K562 (cell line): ENCODE measurements around the gene JADE3. TPM values are rescaled to one million over a fixed set of nuclear protein-coding genes. Genes with fewer than 3 reads are reported as not detected.

ENCODE experiments used
- ATAC-seq: fragments of 200-7000 bp; cut with Tn5 transposase; 3 replicates; pipeline ENCODE4 v1.9.1; 2020; ENCODE audit warnings: moderate library complexity
- BruUV-seq: library from RNA; stranded (reverse); fragments of 400-500 nt; replicated peaks from 2 replicates; lab custom pipeline; 2021; lab: Mats Ljungman, UMichigan
- CTCF ChIA-PET: fragments of 300-600 bp; formaldehyde crosslinking; extraction: SDS; loops from one replicate; lab custom pipeline; 2021; ENCODE audit warnings: low intra/inter-chr PET ratio; lab: Yijun Ruan, JAX
- POLR2A ChIA-PET: fragments of 300-600, 350-650 bp; sonication (Branson Sonifier 250); formaldehyde crosslinking; extraction: SDS; loops from one replicate; lab custom pipeline; 2021; ENCODE audit warnings: antibody characterized with exemption, inconsistent platforms; lab: Yijun Ruan, JAX
- DNase-seq, 4 experiments: peaks; one replicate each; pipeline versions ENCODE4 v3.0.0 to v3.0.0-alpha.2; 2011 to 2018; ENCODE audit warnings: low spot score in 3 of 4, mixed read lengths in 3 of 4; ENCODE audit errors: extremely low read depth in 1 of 4
- FAIRE-seq: peaks from 2 replicates; lab custom pipeline; 2011; peaks lifted over from hg19 to GRCh38; lab: Jason Lieb, UNC
- H2AFZ ChIP-seq: 2 replicates; pipeline ENCODE4 v1.6.0; 2011; ENCODE audit warnings: low read depth, low read length, control low read depth, inconsistent platforms
- H3K27ac ChIP-seq: fragments of 200-600 bp; 3 replicates; pipeline ENCODE4 v1.8.0; 2011; ENCODE audit warnings: low read depth, mild to moderate bottlenecking, control low read depth, inconsistent platforms, low read length, moderate library complexity, mixed read lengths; ENCODE audit errors: extremely low read depth
- H3K27me3 ChIP-seq, 2 experiments: fragments of 300-600 bp in 1 of 2; 2 replicates in 1 of 2; 3 replicates in 1 of 2; pipeline versions ENCODE4 v1.6.0 to v1.8.0; 2011; ENCODE audit warnings: inconsistent platforms in 2 of 2, low read length in 2 of 2, mild to moderate bottlenecking in 1 of 2, mixed read lengths in 1 of 2, moderate library complexity in 1 of 2; ENCODE audit not compliant: control insufficient read depth in 2 of 2, insufficient read depth in 2 of 2
- H3K36me3 ChIP-seq: fragments of 300-600 bp; 3 replicates; pipeline ENCODE4 v1.8.0; 2011; ENCODE audit warnings: mild to moderate bottlenecking, low read length, inconsistent platforms; ENCODE audit not compliant: control insufficient read depth, insufficient read depth
- H3K4me1 ChIP-seq, 2 experiments: fragments of 200-600 bp in 1 of 2; replicated peaks in 1 of 2; 2 replicates in 1 of 2; 3 replicates in 1 of 2; pipeline versions ENCODE4 v1.5.1 to v1.8.0; 2011; ENCODE audit warnings: inconsistent platforms in 2 of 2, low read length in 2 of 2, mild to moderate bottlenecking in 1 of 2, mixed read lengths in 1 of 2, moderate library complexity in 1 of 2; ENCODE audit not compliant: control insufficient read depth in 2 of 2, insufficient read depth in 2 of 2
- H3K4me2 ChIP-seq: 2 replicates; pipeline ENCODE4 v1.6.1; 2011; ENCODE audit warnings: low read length, control low read depth, inconsistent platforms, mixed read lengths; ENCODE audit not compliant: insufficient read depth
- H3K4me3 ChIP-seq: fragments of 200-600 bp; sonication (generic), shearing (Covaris generic); 2 replicates; pipeline ENCODE4 v1.5.1; 2016; ENCODE audit warnings: control low read depth, inconsistent platforms
- H3K79me2 ChIP-seq: fragments of 200-600 bp; 3 replicates; pipeline ENCODE4 v1.8.0; 2011; ENCODE audit warnings: low read length, inconsistent platforms; ENCODE audit not compliant: control insufficient read depth, insufficient read depth
- H3K9ac ChIP-seq, 2 experiments: 2 replicates each; pipeline versions ENCODE4 v1.6.0 to v1.6.1; 2011; ENCODE audit warnings: low read depth in 2 of 2, low read length in 2 of 2, control low read depth in 1 of 2, inconsistent platforms in 1 of 2, mild to moderate bottlenecking in 1 of 2, mixed read lengths in 1 of 2; ENCODE audit not compliant: insufficient read depth in 1 of 2
- H3K9me1 ChIP-seq: one replicate; pipeline ENCODE4 v1.6.0; 2011; ENCODE audit warnings: inconsistent platforms, mild to moderate bottlenecking, low read length, moderate library complexity; ENCODE audit not compliant: control insufficient read depth, insufficient read depth
- H3K9me3 ChIP-seq: replicated peaks from 2 replicates; pipeline ENCODE4 v1.5.1; 2011; ENCODE audit warnings: low read depth, low read length, inconsistent platforms; ENCODE audit not compliant: control insufficient read depth, insufficient read depth
- H4K20me1 ChIP-seq: replicated peaks from 2 replicates; pipeline ENCODE4 v1.6.1; 2011; ENCODE audit warnings: low read length, inconsistent platforms, mixed read lengths; ENCODE audit not compliant: control insufficient read depth, insufficient read depth
- E2F4 ChIP-seq: sonication (generic); formaldehyde crosslinking; IDR thresholded peaks from 2 replicates; pipeline ENCODE4 v1.8.0; 2022; ENCODE audit warnings: mild to moderate bottlenecking, low read depth, missing genetic modification reagents
- LCOR ChIP-seq: sonication (generic); formaldehyde crosslinking; IDR thresholded peaks from 2 replicates; pipeline ENCODE4 v1.8.0; 2022; ENCODE audit warnings: mild to moderate bottlenecking, missing genetic modification reagents
- MGA ChIP-seq: fragments of 450-650 bp; IDR thresholded peaks from 2 replicates; pipeline ENCODE4 v1.6.1; 2016; ENCODE audit warnings: mild to moderate bottlenecking, moderate library complexity
- NCOA4 ChIP-seq: fragments of 450-650 bp; IDR thresholded peaks from 2 replicates; pipeline ENCODE4 v1.6.1; 2018; ENCODE audit warnings: mild to moderate bottlenecking; ENCODE audit not compliant: partially characterized antibody
- POLR2G ChIP-seq: fragments of 200-400 bp; formaldehyde crosslinking; IDR thresholded peaks from 2 replicates; pipeline ENCODE4 v1.6.1; 2017; ENCODE audit warnings: low read depth, mild to moderate bottlenecking, antibody characterized with exemption, low read length, moderate library complexity
- ZBTB5 ChIP-seq: fragments of 450-650 bp; IDR thresholded peaks from 2 replicates; pipeline ENCODE4 v1.6.1; 2017; ENCODE audit warnings: antibody characterized with exemption
- ZC3H8 ChIP-seq: fragments of 450-650 bp; IDR thresholded peaks from 2 replicates; pipeline ENCODE4 v1.6.1; 2017
- ZNF644 ChIP-seq: fragments of 200-800 bp; sonication (Bioruptor generic); IDR thresholded peaks from 2 replicates; pipeline ENCODE4 v1.6.1; 2016; ENCODE audit warnings: low read depth, missing genetic modification characterization, missing compliant biosample characterization
- WGBS: fragments of 100-300 bp; shearing (Covaris generic); methylation state at CpG from one replicate; pipeline ENCODE4 v1.1.6; 2016; ENCODE audit warnings: low coverage, mixed read lengths; ENCODE audit not compliant: insufficient coverage; ENCODE audit errors: missing lambda C conversion rate; 5-methylcytosine and 5-hydroxymethylcytosine counted together
- in situ Hi-C: fragments of 300-500 bp; cut with MboI; formaldehyde crosslinking; loops from 4 replicates; pipeline ENCODE4 v1.15.0; 2018; ENCODE audit warnings: inconsistent platforms, mixed read lengths
- intact Hi-C: fragments of 100-400 bp; cut with micrococcal nuclease; formaldehyde crosslinking; loops from 2 replicates; pipeline ENCODE4 v1.14.2; 2022
- polyA plus RNA-seq, 8 experiments: library from polyadenylated mRNA; depleted of rRNA in 4 of 8; stranded (reverse) in 5 of 8; unstranded in 3 of 8; fragments of >200 nt; fragmentation: Nextera tagmentation in 2 of 8; fragmentation: Illumina TruSeq in 1 of 8; extraction: Ambion mirVana in 2 of 8; extraction: Trizol in 1 of 8; gene quantifications; 2 replicates each; pipeline versions ENCODE4 v1.2.1 to v1.2.3, GENCODE V29; 2011 to 2014; ENCODE audit warnings: inconsistent platforms in 1 of 8, missing spikeins in 1 of 8
- total RNA-seq, 7 experiments: library from RNA; depleted of rRNA in 6 of 7; stranded (reverse); fragments of >200 nt in 6 of 7; fragmentation: Illumina TruSeq in 2 of 7; extraction: Trizol in 2 of 7; gene quantifications; 2 replicates each; pipeline versions ENCODE4 v1.2.1 to v1.2.3, GENCODE V29; 2011 to 2021; ENCODE audit warnings: low replicate concordance in 1 of 7

Gene JADE3
- total and polyA plus RNA-seq, 9 of the 15 experiments (the other 6 are each of a cell fraction or from before 2014, with no cell fraction given): 2.6 to 10.0 (median 7.0) TPM

- H3K27ac ChIP-seq: no peak overlapping the region
- no peak overlapping the region for H3K4me3 ChIP-seq
- BruUV-seq: no TSS peak
- CTCF ChIA-PET: interaction anchor here (0.8 kb wide), 1 partner anchor 121 kb away, joined by 3 read pairs; no protein-coding TSS in a partner anchor
- H2AFZ ChIP-seq: no peak overlapping the region
- DNase-seq: no peak
- H4K20me1 ChIP-seq: no peaks in the 10 kb centered on the region
- 19% methylated on average over 2 of the region's 2 CpGs for WGBS
- no peaks in the 10 kb centered on the region for H3K9me3 ChIP-seq
- in situ Hi-C loops: no loop called here
- peaks cover 0 to 4% of the 10 kb centered on the region in 2 experiments; a peak in 1 of 5 replicates for H3K4me1 ChIP-seq
- no peak overlapping the region for H3K4me2 ChIP-seq
- POLR2A ChIA-PET: no interaction called here
- intact Hi-C loops: loop anchor here (1.0 to 2.0 kb wide), 2 partner anchors 74 to 189 kb away; no protein-coding TSS in a partner anchor
- no peaks in the 10 kb centered on the region for H3K9me1 ChIP-seq
- H3K9ac ChIP-seq: no peak overlapping the region
- no peaks in the 10 kb centered on the region for H3K79me2 ChIP-seq
- no peaks in the 10 kb centered on the region for H3K36me3 ChIP-seq
- no peak for FAIRE-seq
- no peak for ATAC-seq
- H3K27me3 ChIP-seq: no peaks in the 10 kb centered on the region
- TF ChIP-seq ZC3H8: no peak
- no peak for TF ChIP-seq ZNF644 (tag)
- no peak for TF ChIP-seq LCOR (CRISPR knock-in tag)
- TF ChIP-seq POLR2G: no peak
- no peak for TF ChIP-seq NCOA4
- no peak for TF ChIP-seq ZBTB5
- no peak for TF ChIP-seq E2F4 (CRISPR knock-in tag)
- no peak for TF ChIP-seq MGA
Measured at GRCh38 chrX:46904626-46905025, 7.6 kb upstream of the JADE3 start.
